A549 treated with RU486 at 1 μM for 4 hours (cell line): ENCODE results near the gene GJA10. TPM values are rescaled to one million over a fixed set of nuclear protein-coding genes. Genes with fewer than 3 reads are reported as not detected.

Source experiments
- total RNA-seq: library from RNA; stranded (reverse); fragments of 200-300 nt; extraction: Qiagen RNA extraction; gene quantifications from 5 replicates; pipeline ENCODE4 v1.2.3, GENCODE V29; 2022; ENCODE audit warnings: low read depth

The GJA10 gene
- total RNA-seq = not detected in 5 replicates

DNA sequence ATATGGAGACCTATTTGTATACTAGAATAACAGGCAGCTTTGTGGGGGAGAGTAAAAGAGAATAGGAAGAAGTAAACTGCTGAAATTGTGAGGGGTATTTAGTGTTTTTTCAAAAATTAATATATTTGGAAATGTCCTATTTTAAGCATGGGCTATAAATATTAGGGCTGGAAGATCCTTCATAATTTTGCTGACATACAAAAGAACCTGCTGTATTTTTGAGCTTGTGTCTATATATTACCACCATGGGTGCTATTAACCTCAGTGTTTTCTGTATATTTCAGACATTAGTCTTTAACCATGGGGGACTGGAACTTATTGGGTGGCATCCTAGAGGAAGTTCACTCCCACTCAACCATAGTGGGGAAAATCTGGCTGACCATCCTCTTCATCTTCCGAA is at the start of gene GJA10:
Gene GJA10 (plus strand): TSS at position 301 of the 400 bp plus-strand sequence. CDS start 0 bp downstream, at position 301.

Other genes with a start within 250 kb of the GJA10 start
- gene MDN1, start 74.7 kb upstream of the GJA10 start, total RNA-seq = 10.5 to 13.5 TPM (median 12.4 TPM) in 5 replicates
- gene CASP8AP2, start 64.6 kb upstream of the GJA10 start, total RNA-seq = 2.8 to 7.0 TPM (median 6.3 TPM) in 5 replicates